ENCODE measurements around the gene NPY4R2. TPM values are rescaled to one million over a fixed set of nuclear protein-coding genes. Genes with fewer than 3 reads are reported as not detected.
"Not testable (repeated sequence)": the region's sequence is repeated elsewhere in the genome, so short reads cannot be mapped to it uniquely, and the experiment has no call there.

NPY4R2 gene
- total RNA-seq, 4 donors from 2014 or later: not detected

DNA sequence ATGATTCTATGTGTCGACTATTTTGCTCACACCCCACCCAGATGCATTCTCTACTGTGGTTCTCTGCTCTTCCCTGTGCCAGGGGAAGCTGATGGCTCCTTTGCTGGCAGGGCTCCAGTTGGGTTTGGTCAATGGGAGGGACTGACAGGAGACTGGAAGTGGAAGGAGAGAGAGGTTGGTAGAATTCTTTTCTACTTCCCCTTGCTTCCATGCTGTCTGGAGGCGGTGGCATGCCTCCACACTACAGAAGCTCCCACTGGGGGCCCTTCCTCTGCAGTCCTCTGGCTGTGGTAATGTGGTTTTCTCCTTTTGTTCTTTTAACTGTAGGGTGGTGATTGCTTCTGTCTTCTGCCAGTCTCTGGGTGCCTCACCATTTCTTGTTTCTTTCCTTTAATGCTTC, 4.4 kb upstream of the NPY4R2 start:
- not testable (repeated sequence) for H3K4me3 ChIP-seq; DNase-seq (ENCODE audit: low spot score in 2 of 2); H3K4me1 ChIP-seq; H3K9me3 ChIP-seq; H3K27me3 ChIP-seq; H3K36me3 ChIP-seq; H3K27ac ChIP-seq
- no CpG with 5 or more reads among the region's 2 CpGs for whole genome bisulfite sequencing, 2 donors

DNA sequence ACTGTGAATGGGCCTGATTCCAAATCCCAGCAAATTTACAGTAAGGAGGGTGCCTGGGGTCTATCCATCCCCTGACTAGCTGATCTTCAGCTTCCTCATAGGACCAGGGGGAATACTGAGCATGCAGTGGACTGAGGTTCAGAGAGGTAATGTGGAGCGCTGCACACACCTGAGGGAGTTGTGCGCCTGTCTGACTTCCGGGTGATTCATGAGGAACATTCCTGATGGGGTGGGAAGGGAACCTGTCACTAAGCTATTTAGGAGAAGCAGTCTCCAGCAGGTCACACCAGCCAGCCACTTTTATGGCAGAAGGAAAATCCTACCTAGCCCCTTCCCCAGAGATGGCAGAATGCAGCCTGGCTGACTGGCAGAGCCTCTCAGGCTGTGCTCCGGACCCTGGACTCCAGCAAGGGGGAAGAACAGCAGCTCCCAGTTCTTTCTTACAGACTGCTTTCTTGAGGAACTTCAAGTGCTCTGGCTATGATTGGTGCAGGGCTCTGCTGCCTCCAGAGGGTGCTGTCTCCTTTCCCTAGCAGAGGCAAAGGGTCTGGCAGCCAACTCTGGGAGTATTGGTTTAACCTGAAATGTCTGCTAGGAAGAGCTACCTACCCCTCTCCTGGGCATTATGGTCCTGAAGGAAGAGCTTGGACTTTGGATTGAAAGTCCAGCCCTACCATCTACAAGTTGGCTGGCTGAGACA, 2.5 kb upstream of the NPY4R2 start:
- not testable (repeated sequence) for H3K9me3 ChIP-seq; H3K4me1 ChIP-seq; DNase-seq (ENCODE audit: low spot score in 2 of 2); H3K27me3 ChIP-seq; H3K4me3 ChIP-seq; H3K27ac ChIP-seq; H3K36me3 ChIP-seq
- no CpG with 5 or more reads among the region's 4 CpGs for WGBS, 2 donors

DNA sequence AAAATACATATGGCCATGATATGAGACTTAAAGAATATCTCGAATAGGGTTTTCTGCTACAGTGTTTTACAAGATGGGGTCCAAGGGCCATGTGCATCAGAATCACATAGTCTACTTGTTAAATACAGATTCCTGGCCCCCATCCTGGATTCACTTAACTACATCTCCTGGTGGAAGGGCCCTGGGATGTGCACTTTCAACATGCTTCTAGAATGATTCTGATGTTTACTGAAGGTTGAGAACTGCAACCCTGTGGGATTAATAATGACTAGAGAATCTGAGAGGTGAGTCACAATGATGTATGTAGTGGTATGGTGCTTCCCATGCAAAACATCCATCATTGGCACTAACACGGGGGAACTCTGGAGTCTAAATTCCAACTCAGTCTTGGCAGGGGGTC, 2.1 kb downstream of the NPY4R2 start:
- not testable (repeated sequence) for H3K9me3 ChIP-seq; H3K27me3 ChIP-seq; H3K27ac ChIP-seq; H3K4me1 ChIP-seq; DNase-seq (ENCODE audit: low spot score in 2 of 2); H3K4me3 ChIP-seq; H3K36me3 ChIP-seq
- 88 to 100% methylated on average over 1 of the region's 2 CpGs for WGBS, 2 donors

DNA sequence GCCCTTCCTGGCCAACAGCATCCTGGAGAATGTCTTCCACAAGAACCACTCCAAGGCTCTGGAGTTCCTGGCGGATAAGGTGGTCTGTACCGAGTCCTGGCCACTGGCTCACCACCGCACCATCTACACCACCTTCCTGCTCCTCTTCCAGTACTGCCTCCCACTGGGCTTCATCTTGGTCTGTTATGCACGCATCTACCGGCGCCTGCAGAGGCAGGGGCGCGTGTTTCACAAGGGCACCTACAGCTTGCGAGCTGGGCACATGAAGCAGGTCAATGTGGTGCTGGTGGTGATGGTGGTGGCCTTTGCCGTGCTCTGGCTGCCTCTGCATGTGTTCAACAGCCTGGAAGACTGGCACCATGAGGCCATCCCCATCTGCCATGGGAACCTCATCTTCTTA, 4.0 kb downstream of the NPY4R2 start:
- H3K9me3 ChIP-seq; H3K27ac ChIP-seq; H3K36me3 ChIP-seq; H3K27me3 ChIP-seq; DNase-seq (ENCODE audit: low spot score in 2 of 2); H3K4me1 ChIP-seq; H3K4me3 ChIP-seq: not testable (repeated sequence)
- WGBS, 2 donors: no CpG with 5 or more reads among the region's 10 CpGs

DNA sequence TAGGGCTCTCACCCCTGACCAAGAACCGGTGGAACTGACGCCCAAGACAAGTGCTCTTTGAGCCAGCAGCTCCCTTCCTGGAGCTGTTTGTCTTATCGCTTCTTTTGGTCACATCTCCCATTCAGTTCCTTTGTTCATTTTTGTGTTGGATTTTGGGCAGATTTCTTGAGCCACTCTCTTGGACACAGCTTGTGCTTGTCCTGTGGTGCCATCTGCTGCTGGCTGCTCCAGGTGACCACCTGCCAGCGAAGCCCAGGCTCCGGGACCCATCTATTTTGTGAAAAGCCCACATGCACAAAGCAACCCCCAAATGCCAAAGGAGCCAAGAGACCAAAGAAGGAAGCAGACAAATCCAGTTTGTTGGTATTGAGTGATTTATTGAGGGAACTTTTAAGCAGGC, 6.2 kb downstream of the NPY4R2 start:
- H3K9me3 ChIP-seq; H3K27ac ChIP-seq; H3K36me3 ChIP-seq; H3K27me3 ChIP-seq; DNase-seq (ENCODE audit: low spot score in 2 of 2); H3K4me1 ChIP-seq; H3K4me3 ChIP-seq: not testable (repeated sequence)
- WGBS, 2 donors: 67 to 79% methylated on average over 3 of the region's 5 CpGs

DNA sequence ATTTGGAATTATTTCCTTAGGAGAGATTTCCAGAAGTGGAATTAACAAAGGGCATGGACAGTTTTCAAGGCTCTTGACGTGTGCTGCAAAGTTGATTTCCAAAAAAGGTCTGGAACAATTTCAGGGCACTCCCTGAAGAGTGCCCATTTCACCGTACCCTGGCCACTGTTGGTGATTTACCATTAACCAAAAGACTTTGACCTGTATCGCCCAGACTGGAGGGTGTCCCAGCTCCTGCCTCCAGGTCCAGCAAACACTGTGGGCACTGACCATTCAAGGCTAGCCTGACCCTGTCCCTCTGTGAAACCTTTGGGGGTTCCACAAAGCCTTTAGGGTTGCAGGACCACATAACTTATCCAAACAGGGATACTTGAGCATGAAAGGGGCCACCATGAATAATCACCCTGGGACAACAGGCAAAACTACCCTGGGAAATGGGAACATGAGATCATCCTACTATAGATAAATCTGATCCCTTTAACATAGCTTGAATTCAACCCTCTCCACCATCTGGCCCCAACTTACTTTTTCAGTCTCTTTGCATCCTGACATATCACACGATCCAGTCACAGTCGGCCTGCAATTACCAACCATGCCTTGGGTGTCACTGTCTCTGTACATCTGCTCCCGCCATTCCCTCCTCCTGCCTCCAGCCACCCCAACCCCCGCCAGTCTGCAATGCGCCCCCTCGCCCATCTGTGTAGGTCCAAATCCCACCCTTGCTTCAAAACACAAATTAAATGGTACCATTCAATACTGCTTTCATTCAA, 8.9 kb downstream of the NPY4R2 start:
- H3K27me3 ChIP-seq; H3K4me1 ChIP-seq; H3K9me3 ChIP-seq; DNase-seq (ENCODE audit: low spot score in 2 of 2); H3K4me3 ChIP-seq; H3K27ac ChIP-seq; H3K36me3 ChIP-seq: not testable (repeated sequence)
- no CpG with 5 or more reads among the region's 9 CpGs for WGBS, 2 donors

DNA sequence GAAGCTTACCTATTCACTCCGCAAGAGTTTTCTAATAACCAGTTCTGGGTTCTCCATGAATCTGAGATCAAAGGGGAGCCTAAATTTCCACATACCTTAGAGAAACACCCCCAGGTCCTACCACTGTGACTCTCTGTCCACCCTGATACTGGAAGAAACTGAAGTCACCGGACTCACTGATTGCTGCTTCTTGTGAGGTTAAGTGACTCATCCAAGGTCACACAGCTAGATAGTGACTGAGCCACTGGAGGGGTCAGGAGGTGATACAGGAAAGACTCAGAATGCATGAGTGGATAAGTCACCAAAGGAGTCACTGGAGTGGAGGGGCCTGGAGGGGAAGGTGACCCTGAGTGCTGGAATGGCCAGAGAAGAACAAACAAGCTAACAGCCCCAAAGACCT, 9.8 kb downstream of the NPY4R2 start:
- H3K27ac ChIP-seq; H3K4me3 ChIP-seq; H3K27me3 ChIP-seq; H3K9me3 ChIP-seq; DNase-seq (ENCODE audit: low spot score in 2 of 2); H3K4me1 ChIP-seq; H3K36me3 ChIP-seq: not testable (repeated sequence)
- WGBS, 2 donors: no CpG with 5 or more reads among the region's 2 CpGs

DNA sequence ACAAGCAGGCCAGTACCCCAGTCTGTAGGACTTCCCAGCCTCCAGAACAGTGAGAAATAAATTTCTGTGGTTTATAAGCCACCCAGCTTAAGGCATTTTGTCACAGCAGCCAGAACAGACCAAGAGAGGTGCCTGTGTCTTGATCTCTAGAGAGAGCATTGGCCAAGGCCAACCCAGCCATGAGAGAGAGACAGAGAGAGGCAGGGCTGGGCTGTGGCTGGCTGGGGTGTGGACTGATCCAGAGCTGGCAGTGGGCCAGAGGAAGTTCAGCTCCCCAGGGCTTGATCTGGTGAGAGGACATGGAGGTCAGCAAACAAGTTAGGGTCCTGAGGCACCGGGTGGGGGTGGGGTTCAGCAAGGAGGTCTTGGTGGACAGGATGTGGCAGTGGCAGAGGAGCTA, 14.4 kb downstream of the NPY4R2 start:
- DNase-seq (ENCODE audit: low spot score in 2 of 2); H3K27me3 ChIP-seq; H3K4me3 ChIP-seq; H3K4me1 ChIP-seq; H3K36me3 ChIP-seq; H3K27ac ChIP-seq; H3K9me3 ChIP-seq: not testable (repeated sequence)
- no CpG with 5 or more reads among the region's 1 CpG for WGBS, 2 donors

DNA sequence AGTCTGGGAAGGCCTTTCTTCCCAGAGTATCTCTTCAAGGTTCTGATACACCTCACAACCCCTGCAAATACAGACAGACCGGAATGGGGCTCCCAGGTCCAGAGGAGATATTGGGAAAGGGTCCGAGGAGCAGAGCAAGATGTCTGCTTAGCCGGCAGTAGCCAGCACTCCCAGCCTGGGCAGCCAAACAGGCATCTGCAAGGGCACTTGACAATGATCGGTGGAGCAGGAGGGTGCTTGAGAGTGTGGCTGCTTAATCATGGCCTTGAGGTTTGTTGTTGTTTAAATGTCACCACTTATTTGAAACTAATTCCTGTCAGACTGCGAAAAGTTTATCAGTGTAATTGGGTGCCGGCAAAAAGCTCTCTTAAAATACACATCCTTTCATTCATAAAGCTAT, 15.0 kb downstream of the NPY4R2 start:
- H3K27me3 ChIP-seq; H3K27ac ChIP-seq; H3K9me3 ChIP-seq; H3K4me1 ChIP-seq; H3K36me3 ChIP-seq; DNase-seq (ENCODE audit: low spot score in 2 of 2); H3K4me3 ChIP-seq: not testable (repeated sequence)
- WGBS, 2 donors: no CpG with 5 or more reads among the region's 6 CpGs

DNA sequence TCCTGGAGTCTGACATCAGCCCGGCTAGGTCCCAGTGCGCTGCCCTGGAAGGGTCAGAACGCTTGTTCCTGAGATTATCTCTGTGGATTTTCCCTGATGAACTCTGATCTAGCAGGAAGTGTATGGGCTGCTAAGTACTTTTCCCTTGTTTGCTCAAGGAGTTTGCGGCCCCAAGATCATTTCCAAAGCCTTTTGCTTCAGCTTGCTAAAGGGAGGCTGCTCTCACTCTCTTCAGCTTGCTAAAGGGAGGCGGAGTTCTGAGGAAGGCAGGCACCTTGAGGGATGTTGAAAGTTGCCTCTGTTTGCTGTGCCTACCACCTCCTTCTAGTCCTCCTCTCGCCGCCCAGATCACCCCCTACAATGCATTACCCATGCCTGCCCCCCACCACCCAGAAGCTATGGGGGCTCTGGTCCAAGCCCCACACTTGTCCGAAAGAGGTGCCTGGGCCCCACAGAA, 18.3 kb downstream of the NPY4R2 start:
- not testable (repeated sequence) for H3K27ac ChIP-seq; H3K4me3 ChIP-seq; DNase-seq (ENCODE audit: low spot score in 2 of 2); H3K4me1 ChIP-seq; H3K36me3 ChIP-seq; H3K27me3 ChIP-seq; H3K9me3 ChIP-seq
- WGBS, 2 donors: 84 to 90% methylated on average over 4 of the region's 8 CpGs

DNA sequence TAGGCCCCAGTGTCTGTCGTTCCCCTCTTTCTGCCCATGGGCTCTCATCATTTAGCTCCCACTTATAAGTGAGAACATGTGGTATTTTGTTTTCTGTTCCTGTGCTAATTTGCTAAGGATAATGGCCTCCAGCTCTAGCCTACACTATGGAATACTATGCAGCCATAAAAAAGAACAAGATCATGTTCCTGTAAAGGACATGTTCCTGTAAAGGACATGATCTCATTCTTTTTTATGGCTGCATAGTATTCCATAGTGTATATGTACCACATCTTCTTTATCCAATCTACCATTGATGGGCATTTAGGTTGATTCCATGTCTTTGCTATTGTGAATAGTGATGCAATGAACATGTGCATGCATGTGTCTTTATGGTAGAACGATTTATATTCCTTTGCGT, 19.2 kb downstream of the NPY4R2 start:
- H3K4me3 ChIP-seq; H3K27ac ChIP-seq; DNase-seq (ENCODE audit: low spot score in 2 of 2); H3K36me3 ChIP-seq; H3K27me3 ChIP-seq; H3K4me1 ChIP-seq; H3K9me3 ChIP-seq: not testable (repeated sequence)
- WGBS, 2 donors: 100% methylated on average over 1 of the region's 3 CpGs; no CpG with 5 or more reads in 1 of the 2 donors

DNA sequence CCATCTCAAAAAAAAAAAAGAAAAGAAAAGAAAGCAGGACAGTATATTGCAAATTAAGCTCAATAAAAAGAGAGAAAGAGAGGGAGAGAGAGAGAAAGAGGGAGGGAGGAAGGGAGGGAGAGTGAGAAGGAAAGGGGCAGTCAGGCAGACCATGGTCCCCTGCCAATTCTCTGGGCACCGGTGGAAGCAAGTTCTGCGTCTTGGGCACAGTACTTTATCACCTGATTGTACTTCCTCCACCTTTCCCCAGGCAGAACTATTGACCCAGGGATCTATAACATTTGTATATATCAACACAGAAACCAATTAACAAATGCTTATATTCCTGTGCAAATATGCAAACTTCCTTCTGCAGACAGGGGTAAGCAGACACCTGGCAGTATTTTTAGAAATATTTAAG, 22.4 kb downstream of the NPY4R2 start:
- not testable (repeated sequence) for DNase-seq (ENCODE audit: low spot score in 2 of 2); H3K27me3 ChIP-seq; H3K4me3 ChIP-seq; H3K36me3 ChIP-seq; H3K27ac ChIP-seq; H3K4me1 ChIP-seq; H3K9me3 ChIP-seq
- 81% methylated on average over 2 of the region's 2 CpGs; no CpG with 5 or more reads in 1 of the 2 donors for WGBS, 2 donors

DNA sequence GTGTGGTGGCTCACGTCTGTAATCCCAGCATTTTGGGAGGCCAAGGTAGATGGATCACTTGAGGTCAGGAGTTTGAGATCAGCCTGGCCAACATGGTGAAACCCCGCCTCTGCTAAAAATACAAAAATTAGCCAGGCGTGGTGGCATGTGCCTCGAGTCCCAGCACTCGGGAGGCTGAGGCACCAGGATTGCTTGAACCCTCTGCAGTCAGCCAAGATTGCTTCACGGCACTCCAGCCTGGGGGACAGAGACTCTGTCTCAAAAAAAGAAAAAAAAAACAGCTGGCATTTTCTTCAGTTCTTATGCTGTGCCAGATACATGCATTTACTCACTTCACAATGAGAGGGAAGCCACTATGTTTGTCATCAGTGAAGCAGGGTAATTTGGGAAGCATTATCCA, 22.9 kb downstream of the NPY4R2 start:
- H3K4me3 ChIP-seq; H3K9me3 ChIP-seq; DNase-seq (ENCODE audit: low spot score in 2 of 2); H3K27ac ChIP-seq; H3K4me1 ChIP-seq; H3K27me3 ChIP-seq; H3K36me3 ChIP-seq: not testable (repeated sequence)
- WGBS, 2 donors: 50 to 66% methylated on average over 6 of the region's 6 CpGs

DNA sequence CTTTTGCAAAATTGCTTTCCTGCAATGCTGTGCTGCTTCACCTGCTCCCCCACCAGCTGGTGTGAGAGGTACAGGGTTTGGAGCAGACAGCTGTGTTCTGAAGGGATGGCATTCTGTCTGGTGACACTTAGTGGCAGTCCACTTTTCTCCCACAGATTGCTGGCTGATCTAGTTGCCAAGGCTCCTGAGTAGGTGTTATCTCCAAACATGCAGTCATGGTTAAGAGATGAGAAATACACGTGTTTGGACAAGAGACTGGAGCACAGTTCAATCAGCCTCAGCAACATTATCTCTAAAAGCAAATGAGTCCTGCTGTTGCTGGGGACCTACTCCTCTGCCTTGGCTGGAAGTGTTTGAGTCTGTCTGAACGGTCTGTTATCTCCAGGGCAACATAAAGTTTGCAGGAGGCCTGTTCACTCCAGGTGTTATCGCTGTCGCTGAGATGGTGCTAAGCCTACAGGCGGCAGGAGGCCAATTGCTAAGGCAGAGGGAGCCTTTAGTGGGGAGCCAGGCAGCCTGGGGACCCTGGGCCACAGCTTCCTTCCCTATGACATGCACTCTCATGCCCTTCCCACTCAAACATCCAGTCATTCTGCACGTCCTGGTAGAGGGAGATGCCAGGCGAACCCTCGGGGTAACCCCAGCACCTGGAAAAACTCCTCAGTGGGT, 24.0 kb downstream of the NPY4R2 start:
- H3K36me3 ChIP-seq; H3K27me3 ChIP-seq; DNase-seq (ENCODE audit: low spot score in 2 of 2); H3K9me3 ChIP-seq; H3K4me3 ChIP-seq; H3K27ac ChIP-seq; H3K4me1 ChIP-seq: not testable (repeated sequence)
- WGBS, 2 donors: 60 to 67% methylated on average over 1 of the region's 8 CpGs
